Trophoblast cell (in vitro differentiated cells and primary cell): ENCODE data around the gene TPH1.
A peak's percentile ranks its signal among the peaks of the same experiment; 100 is the strongest.

Experiments
- DNase-seq, 2 donors: peaks; one replicate each; pipeline ENCODE4 v3.0.0-alpha.2; 2016
- H2AFZ ChIP-seq: 2 replicates; pipeline ENCODE4 v1.6.1; 2013; ENCODE audit warnings: low read length, moderate library complexity, mild to moderate bottlenecking; ENCODE audit not compliant: insufficient read depth, poor library complexity
- H2AK5ac ChIP-seq: 2 replicates; pipeline ENCODE4 v1.6.1; 2013; ENCODE audit warnings: mild to moderate bottlenecking, low read length
- H2BK120ac ChIP-seq: 2 replicates; pipeline ENCODE4 v1.6.1; 2013; ENCODE audit warnings: low read length, mild to moderate bottlenecking, moderate library complexity; ENCODE audit not compliant: insufficient read depth, poor library complexity
- H2BK12ac ChIP-seq: 2 replicates; pipeline ENCODE4 v1.6.1; 2013; ENCODE audit warnings: mild to moderate bottlenecking, low read length, moderate library complexity
- H2BK5ac ChIP-seq: 2 replicates; pipeline ENCODE4 v1.6.1; 2013; ENCODE audit warnings: low read length, low read depth, moderate library complexity, mild to moderate bottlenecking; ENCODE audit not compliant: poor library complexity
- H3K14ac ChIP-seq: 2 replicates; pipeline ENCODE4 v1.6.1; 2013; ENCODE audit warnings: mild to moderate bottlenecking, low read length
- H3K18ac ChIP-seq: 2 replicates; pipeline ENCODE4 v1.6.1; 2013; ENCODE audit warnings: mild to moderate bottlenecking, low read length
- H3K23ac ChIP-seq: 2 replicates; pipeline ENCODE4 v1.6.1; 2013; ENCODE audit warnings: low read length
- H3K27ac ChIP-seq: 2 replicates; pipeline ENCODE4 v1.5.1; 2013; ENCODE audit warnings: low read depth, mild to moderate bottlenecking, inconsistent platforms, low read length, moderate library complexity
- H3K27me3 ChIP-seq: 2 replicates; pipeline ENCODE4 v1.6.1; 2013; ENCODE audit warnings: inconsistent platforms, mild to moderate bottlenecking, low read length, moderate library complexity; ENCODE audit not compliant: insufficient read depth
- H3K36me3 ChIP-seq, 2 experiments: 1 replicate in 1 of 2; 2 replicates in 1 of 2; pipeline ENCODE4 v1.6.1; 2013; ENCODE audit warnings: low read length in 2 of 2, mild to moderate bottlenecking in 2 of 2, moderate library complexity in 1 of 2; ENCODE audit not compliant: insufficient read depth in 2 of 2, control insufficient read depth in 1 of 2
- H3K4ac ChIP-seq: 2 replicates; pipeline ENCODE4 v1.6.1; 2013; ENCODE audit warnings: low read depth, mild to moderate bottlenecking, low read length, moderate library complexity
- H3K4me1 ChIP-seq, 2 experiments: 1 replicate in 1 of 2; 2 replicates in 1 of 2; pipeline ENCODE4 v1.6.1; 2013; ENCODE audit warnings: low read length in 2 of 2, mild to moderate bottlenecking in 2 of 2, moderate library complexity in 1 of 2; ENCODE audit not compliant: insufficient read depth in 2 of 2, control insufficient read depth in 1 of 2
- H3K4me2 ChIP-seq: 2 replicates; pipeline ENCODE4 v1.6.1; 2013; ENCODE audit warnings: inconsistent platforms, mild to moderate bottlenecking, low read length, moderate library complexity
- H3K4me3 ChIP-seq: 2 replicates; pipeline ENCODE4 v1.5.1; 2013; ENCODE audit warnings: mild to moderate bottlenecking, low read depth, low read length, inconsistent platforms
- H3K79me1 ChIP-seq: one replicate; pipeline ENCODE4 v1.6.1; 2013; ENCODE audit warnings: low read length
- H3K79me2 ChIP-seq: 2 replicates; pipeline ENCODE4 v1.6.1; 2013; ENCODE audit warnings: low read length, mild to moderate bottlenecking; ENCODE audit not compliant: control insufficient read depth, insufficient read depth, poor library complexity
- H3K9ac ChIP-seq: 2 replicates; pipeline ENCODE4 v1.6.1; 2013; ENCODE audit warnings: mild to moderate bottlenecking, low read length
- H3K9me3 ChIP-seq: 2 replicates; pipeline ENCODE4 v1.6.1; 2013; ENCODE audit warnings: low read depth, mild to moderate bottlenecking, control low read depth, inconsistent platforms, low read length; ENCODE audit not compliant: insufficient read depth
- H4K12ac ChIP-seq: 2 replicates; pipeline ENCODE4 v1.6.1; 2013; ENCODE audit warnings: low read depth, mild to moderate bottlenecking, low read length, moderate library complexity
- H4K8ac ChIP-seq: 2 replicates; pipeline ENCODE4 v1.6.1; 2013; ENCODE audit warnings: low read depth, mild to moderate bottlenecking, low read length, moderate library complexity
- H4K91ac ChIP-seq: one replicate; pipeline ENCODE4 v1.6.1; 2013; ENCODE audit warnings: low read depth, mild to moderate bottlenecking, low read length, moderate library complexity
- WGBS: extraction: QIAGEN DNeasy Blood & Tissue Kit; methylation state at CpG from one replicate; pipeline ENCODE4 v1.1.7; 2013; ENCODE audit warnings: missing lambda C conversion rate; ENCODE audit not compliant: insufficient read length, insufficient coverage; ENCODE audit errors: extremely low coverage; 5-methylcytosine and 5-hydroxymethylcytosine counted together

TPH1 gene

GRCh38 chr11:18014876-18015275, 31.2 kb downstream of the TPH1 start:
- peaks cover 5% of the 10 kb centered on the region for H3K79me1 ChIP-seq
- peaks cover 0 to 9% of the 10 kb centered on the region in 2 experiments for H3K4me1 ChIP-seq
- no peak overlapping the region for H2BK12ac ChIP-seq

GRCh38 chr11:18013790-18014507, 32.1 kb downstream of the TPH1 start:
- Histone ChIP-seq H3K27me3 (peaks cover 2% of the 10 kb centered on the region), H3K4me3 (no peak overlapping the region), H3K9me3 (no peaks in the 10 kb centered on the region), H3K79me1 (peaks cover 5% of the 10 kb centered on the region), H2BK12ac (no peak overlapping the region), H3K23ac (no peak overlapping the region), H2BK120ac (no peak overlapping the region), H3K4me1 (peaks cover 0 to 9% of the 10 kb centered on the region in 2 experiments), H3K18ac (no peak overlapping the region), H2AK5ac (no peak overlapping the region), H3K36me3 (no peaks in the 10 kb centered on the region), H3K79me2 (no peaks in the 10 kb centered on the region), H3K14ac (no peak overlapping the region), H3K4me2 (peak overlapping the region; percentile 98), H4K8ac (no peak overlapping the region), H2AFZ (no peak overlapping the region), H3K9ac (no peak overlapping the region), H3K27ac (no peak overlapping the region), H3K4ac (no peak overlapping the region), H4K91ac (no peak overlapping the region), H2BK5ac (no peak overlapping the region), H4K12ac (no peak overlapping the region)
- no CpG with 5 or more reads among the region's 11 CpGs for WGBS
- DNase-seq, result no peak

More at GRCh38 chr11:18014876-18015275, 31.2 kb downstream of the TPH1 start:
- Histone ChIP-seq H3K27ac (no peak overlapping the region), H3K27me3 (peaks cover 2% of the 10 kb centered on the region), H3K18ac (no peak overlapping the region), H3K4me3 (no peak overlapping the region), H3K79me2 (no peaks in the 10 kb centered on the region), H3K23ac (no peak overlapping the region), H2AK5ac (no peak overlapping the region), H2BK120ac (no peak overlapping the region), H2BK5ac (no peak overlapping the region), H3K4ac (no peak overlapping the region), H3K4me2 (no peak overlapping the region), H3K9me3 (no peaks in the 10 kb centered on the region), H3K14ac (no peak overlapping the region), H4K12ac (no peak overlapping the region), H3K9ac (no peak overlapping the region), H4K8ac (no peak overlapping the region), H3K36me3 (no peaks in the 10 kb centered on the region), H2AFZ (no peak overlapping the region), H4K91ac (no peak overlapping the region)
- DNase-seq, result no peak

- peak within 1 kb of the TSS; percentile 29 for H2BK120ac ChIP-seq
- peaks cover 5% of the 10 kb centered on the region for H3K79me1 ChIP-seq
- H4K8ac ChIP-seq, result peak within 1 kb of the TSS; percentile 55
- WGBS, result no CpG with 5 or more reads among the region's 93 CpGs
- H3K4me2 ChIP-seq, result peak within 1 kb of the TSS; percentile 98
- H3K23ac ChIP-seq, result no peak within 1 kb of the TSS
- no peaks in the 10 kb centered on the region for H3K9me3 ChIP-seq
- H3K79me2 ChIP-seq, result no peaks in the 10 kb centered on the region
- peaks cover 0 to 9% of the 10 kb centered on the region in 2 experiments for H3K4me1 ChIP-seq
- no peaks in the 10 kb centered on the region for H3K36me3 ChIP-seq
- H2AFZ ChIP-seq, result peak within 1 kb of the TSS; percentile 58
- peaks cover 2% of the 10 kb centered on the region for H3K27me3 ChIP-seq
- no peak within 1 kb of the TSS for H2BK12ac ChIP-seq
- peak within 1 kb of the TSS; percentile 50 for H3K14ac ChIP-seq
- H2BK5ac ChIP-seq, result no peak within 1 kb of the TSS
- H3K18ac ChIP-seq, result peak within 1 kb of the TSS; percentile 3
- H3K4ac ChIP-seq, result no peak within 1 kb of the TSS
- peak within 1 kb of the TSS; percentile 53 for H4K91ac ChIP-seq
- peak within 1 kb of the TSS; percentile 19 for H4K12ac ChIP-seq
- no peak within 1 kb of the TSS for H2AK5ac ChIP-seq
- peak within 1 kb of the TSS; percentile 72 for H3K9ac ChIP-seq
- DNase-seq, result peak; percentile 91 to 93
- H3K27ac ChIP-seq, result no peak within 1 kb of the TSS
- peak within 1 kb of the TSS; percentile 78 for H3K4me3 ChIP-seq
Observed at GRCh38 chr11:18012906-18013781, 32.9 kb downstream of the TPH1 start, which contains the start of gene SERGEF. Gene SERGEF, minus strand, starts transcription at chr11:18013047. Its CDS starts 37 bp downstream, at chr11:18013010.

GRCh38 chr11:18012122-18012905, 33.8 kb downstream of the TPH1 start:
- Histone ChIP-seq H3K27ac (no peak overlapping the region), H3K36me3 (no peaks in the 10 kb centered on the region), H3K23ac (no peak overlapping the region), H3K9ac (peak overlapping the region; percentile 72), H4K12ac (no peak overlapping the region), H3K4me1 (peaks cover 0 to 9% of the 10 kb centered on the region in 2 experiments), H3K9me3 (no peaks in the 10 kb centered on the region), H4K8ac (peak overlapping the region; percentile 40), H2AK5ac (no peak overlapping the region), H3K4me2 (peak overlapping the region; percentile 98), H2AFZ (no peak overlapping the region), H3K79me2 (no peaks in the 10 kb centered on the region), H4K91ac (peak overlapping the region; percentile 53), H2BK12ac (no peak overlapping the region), H3K4ac (no peak overlapping the region), H3K27me3 (peaks cover 2% of the 10 kb centered on the region), H2BK5ac (no peak overlapping the region), H2BK120ac (no peak overlapping the region), H3K79me1 (peaks cover 5% of the 10 kb centered on the region), H3K4me3 (peak overlapping the region; percentile 78), H3K18ac (no peak overlapping the region), H3K14ac (no peak overlapping the region)
- DNase-seq, result peak; percentile 11 to 45
- WGBS, result no CpG with 5 or more reads among the region's 46 CpGs
